ENCODE results near the gene LTF.

GRCh38 chr3:46479021-46479420 is 14.3 kb upstream of the LTF start:
- TF ChIP-seq CTCF (IDR thresholded peaks at IDR 0.05; ENCODE audit: insufficient read depth, low read length) (no peak), POLR2AphosphoS5 (IDR thresholded peaks at IDR 0.05; ENCODE audit: low read depth) (no peak)

Measured in HL-60 (cell line).